Measurements from ENCODE around the gene MOB2.

Gene MOB2

DNA sequence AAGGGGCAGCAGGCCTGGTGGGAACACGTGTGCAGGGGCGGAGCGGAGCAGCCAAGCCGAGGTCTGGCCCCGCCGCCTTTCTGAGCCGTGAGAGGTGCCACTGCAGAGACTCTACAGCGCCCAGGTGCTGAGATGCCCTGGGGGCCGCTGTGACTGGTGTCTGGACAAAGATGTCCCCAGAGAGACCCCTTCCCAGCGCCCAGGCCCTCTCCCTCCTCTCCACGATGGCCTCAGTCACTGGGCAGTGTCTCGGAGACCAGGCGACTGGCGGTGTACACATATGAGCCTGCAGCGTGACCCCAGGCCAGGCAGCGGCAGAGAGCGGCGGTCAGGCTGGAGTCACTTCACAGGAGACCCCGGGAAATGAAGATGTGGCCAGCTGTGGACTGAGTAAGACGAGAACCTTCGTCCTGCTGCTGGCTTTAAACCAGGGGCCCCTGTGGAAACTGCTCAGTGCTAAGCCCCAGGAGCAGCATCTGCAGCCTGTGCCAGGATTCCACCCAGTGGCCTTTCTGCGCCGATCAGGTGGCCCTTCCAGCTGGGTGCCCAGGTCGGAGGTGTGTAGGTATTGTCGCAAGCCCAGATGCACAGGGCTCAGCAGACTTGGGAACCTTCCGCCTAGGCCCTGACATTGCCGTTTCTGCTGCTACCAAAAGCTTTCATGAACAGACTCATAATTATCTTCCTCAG is 34.7 kb downstream of the MOB2 start:
- no peak overlapping the region for H3K4me3 ChIP-seq (ENCODE audit: low read depth, low read length)
- TF ChIP-seq, protein P1, sequence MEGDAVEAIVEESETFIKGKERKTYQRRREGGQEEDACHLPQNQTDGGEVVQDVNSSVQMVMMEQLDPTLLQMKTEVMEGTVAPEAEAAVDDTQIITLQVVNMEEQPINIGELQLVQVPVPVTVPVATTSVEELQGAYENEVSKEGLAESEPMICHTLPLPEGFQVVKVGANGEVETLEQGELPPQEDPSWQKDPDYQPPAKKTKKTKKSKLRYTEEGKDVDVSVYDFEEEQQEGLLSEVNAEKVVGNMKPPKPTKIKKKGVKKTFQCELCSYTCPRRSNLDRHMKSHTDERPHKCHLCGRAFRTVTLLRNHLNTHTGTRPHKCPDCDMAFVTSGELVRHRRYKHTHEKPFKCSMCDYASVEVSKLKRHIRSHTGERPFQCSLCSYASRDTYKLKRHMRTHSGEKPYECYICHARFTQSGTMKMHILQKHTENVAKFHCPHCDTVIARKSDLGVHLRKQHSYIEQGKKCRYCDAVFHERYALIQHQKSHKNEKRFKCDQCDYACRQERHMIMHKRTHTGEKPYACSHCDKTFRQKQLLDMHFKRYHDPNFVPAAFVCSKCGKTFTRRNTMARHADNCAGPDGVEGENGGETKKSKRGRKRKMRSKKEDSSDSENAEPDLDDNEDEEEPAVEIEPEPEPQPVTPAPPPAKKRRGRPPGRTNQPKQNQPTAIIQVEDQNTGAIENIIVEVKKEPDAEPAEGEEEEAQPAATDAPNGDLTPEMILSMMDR (conservative IDR thresholded peaks at IDR 0.05; ENCODE audit: low read depth, low read length) = no peak
- no peak for DNase-seq (ENCODE audit: low read depth)

DNA sequence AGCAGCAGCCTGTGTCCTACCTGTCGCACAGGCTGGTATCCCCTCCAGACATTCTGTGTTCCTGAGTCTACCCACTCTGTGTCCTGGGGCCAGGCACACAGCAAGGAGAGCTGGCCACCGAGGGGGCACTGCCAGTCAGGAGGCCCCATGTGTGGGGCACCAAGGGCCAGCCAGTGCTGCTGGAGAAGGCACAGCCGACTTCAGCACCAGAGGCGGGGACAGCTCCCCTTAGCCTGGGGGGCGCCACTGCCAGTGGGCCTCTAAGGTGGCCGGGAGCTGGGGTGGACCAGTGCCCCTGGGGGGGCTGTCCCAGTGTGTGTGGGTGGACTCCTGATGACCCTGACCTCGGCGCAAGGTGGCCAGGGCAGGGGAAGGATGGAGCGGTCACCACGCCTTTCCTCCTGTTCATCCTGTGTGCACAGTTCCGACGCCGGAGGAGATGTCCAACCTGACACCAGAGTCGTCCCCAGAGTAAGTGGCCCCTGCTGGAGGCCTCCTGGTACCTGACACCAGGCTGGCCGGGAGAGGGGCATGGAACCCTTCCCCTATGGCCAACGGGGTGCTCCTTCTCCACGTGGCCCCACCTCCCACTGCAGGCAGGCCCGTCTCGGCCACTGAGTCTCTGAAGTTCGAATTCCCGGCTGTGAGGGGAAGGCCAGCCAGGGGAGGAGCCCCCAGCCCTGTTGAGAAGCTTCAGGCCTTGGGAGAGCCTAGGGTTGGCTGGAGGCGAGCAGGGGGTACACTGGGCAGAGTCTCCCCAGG is 35.4 kb downstream of the MOB2 start:
- DNase-seq (ENCODE audit: low read depth) = no peak
- TF ChIP-seq, protein P1 (conservative IDR thresholded peaks at IDR 0.05; ENCODE audit: low read depth, low read length) = no peak
- H3K4me3 ChIP-seq (ENCODE audit: low read depth, low read length) = no peak overlapping the region

DNA sequence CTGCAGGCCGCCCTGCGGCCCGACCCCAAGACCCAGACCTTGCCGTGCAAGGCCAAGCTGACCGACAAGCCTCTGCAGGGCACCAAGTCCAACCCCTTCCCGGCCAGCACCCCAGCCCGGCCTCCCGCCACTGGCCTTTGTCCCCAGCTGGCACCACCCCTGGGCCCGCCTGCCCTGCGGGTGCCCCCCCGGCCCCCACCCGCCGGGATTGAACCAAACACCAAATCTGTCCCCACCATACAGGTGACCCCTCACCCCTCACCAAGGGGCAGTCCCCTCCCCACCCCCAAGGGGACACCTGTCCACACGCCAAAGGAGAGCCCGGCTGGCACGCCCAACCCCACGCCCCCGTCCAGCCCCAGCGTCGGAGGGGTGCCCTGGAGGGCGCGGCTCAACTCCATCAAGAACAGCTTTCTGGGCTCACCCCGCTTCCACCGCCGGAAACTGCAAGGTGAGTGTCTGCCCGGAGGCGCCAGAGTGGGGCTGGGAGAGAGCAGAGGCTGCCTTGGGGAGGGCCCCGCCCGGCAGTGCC is 36.2 kb downstream of the MOB2 start:
- TF ChIP-seq, protein P1 (conservative IDR thresholded peaks at IDR 0.05; ENCODE audit: low read depth, low read length) = no peak
- no peak overlapping the region for H3K4me3 ChIP-seq (ENCODE audit: low read depth, low read length)
- no peak for DNase-seq (ENCODE audit: low read depth)

DNA sequence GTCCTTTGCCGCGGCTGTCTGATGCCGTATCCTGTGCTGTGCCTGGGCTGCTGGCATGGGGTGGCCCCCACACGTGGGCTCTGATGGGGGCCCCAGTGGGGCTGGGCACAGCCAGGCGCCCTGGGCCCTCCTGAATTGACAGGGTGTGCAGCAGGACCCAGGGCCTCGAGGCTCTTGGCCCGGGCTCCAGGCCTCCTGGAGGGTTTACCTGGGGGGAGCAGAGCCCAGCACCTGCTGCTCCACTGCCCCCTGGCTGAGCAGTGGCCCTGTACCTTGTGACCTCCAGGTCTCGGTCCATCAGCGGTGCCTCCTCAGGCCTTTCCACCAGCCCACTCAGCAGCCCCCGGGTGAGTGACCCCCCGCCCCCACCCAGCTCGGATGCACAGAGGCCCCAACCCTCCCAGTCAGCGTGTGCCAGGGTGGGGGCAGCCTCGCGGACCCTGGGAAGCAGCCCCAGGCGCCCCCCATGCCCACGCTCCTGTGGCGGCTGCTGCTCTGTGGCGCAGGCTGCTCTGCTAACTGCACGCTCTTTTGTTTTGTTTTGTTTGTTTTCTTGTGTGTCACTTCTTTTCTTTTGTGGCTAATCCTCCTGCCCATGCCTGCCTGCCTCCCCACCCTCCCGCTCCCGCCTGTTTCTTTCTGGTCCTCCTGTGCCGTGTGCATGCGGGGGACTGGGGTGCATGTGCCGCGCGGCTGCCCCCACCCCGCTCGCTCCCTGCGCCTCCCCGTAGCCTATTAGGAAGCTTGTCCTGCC is 36.9 kb downstream of the MOB2 start:
- no peak for DNase-seq (ENCODE audit: low read depth)
- H3K4me3 ChIP-seq (ENCODE audit: low read depth, low read length) = no peak overlapping the region
- TF ChIP-seq, protein P1 (conservative IDR thresholded peaks at IDR 0.05; ENCODE audit: low read depth, low read length) = no peak

DNA sequence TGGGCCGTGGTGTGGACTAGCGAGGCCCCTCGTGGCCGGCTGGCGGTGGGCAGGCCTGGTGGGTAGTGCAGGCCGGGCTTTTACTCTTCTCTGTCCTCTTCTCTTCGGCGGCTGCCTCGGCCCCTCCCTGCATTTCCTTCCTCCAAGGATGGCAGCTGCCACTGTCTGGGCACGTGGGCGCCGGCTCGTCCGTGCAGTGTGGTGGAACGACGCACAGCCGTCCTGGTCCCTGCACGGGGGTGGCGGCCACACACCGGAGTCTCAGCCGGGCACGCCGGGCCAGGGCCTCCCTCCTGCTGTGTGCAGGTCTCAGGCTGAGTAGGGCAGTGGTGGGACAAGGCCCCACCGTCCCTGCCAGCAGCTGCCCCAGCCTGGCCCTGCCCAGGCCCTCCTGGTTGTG is 37.7 kb downstream of the MOB2 start:
- no peak for DNase-seq (ENCODE audit: low read depth)
- TF ChIP-seq, protein P1 (conservative IDR thresholded peaks at IDR 0.05; ENCODE audit: low read depth, low read length) = no peak
- no peak overlapping the region for H3K4me3 ChIP-seq (ENCODE audit: low read depth, low read length)

DNA sequence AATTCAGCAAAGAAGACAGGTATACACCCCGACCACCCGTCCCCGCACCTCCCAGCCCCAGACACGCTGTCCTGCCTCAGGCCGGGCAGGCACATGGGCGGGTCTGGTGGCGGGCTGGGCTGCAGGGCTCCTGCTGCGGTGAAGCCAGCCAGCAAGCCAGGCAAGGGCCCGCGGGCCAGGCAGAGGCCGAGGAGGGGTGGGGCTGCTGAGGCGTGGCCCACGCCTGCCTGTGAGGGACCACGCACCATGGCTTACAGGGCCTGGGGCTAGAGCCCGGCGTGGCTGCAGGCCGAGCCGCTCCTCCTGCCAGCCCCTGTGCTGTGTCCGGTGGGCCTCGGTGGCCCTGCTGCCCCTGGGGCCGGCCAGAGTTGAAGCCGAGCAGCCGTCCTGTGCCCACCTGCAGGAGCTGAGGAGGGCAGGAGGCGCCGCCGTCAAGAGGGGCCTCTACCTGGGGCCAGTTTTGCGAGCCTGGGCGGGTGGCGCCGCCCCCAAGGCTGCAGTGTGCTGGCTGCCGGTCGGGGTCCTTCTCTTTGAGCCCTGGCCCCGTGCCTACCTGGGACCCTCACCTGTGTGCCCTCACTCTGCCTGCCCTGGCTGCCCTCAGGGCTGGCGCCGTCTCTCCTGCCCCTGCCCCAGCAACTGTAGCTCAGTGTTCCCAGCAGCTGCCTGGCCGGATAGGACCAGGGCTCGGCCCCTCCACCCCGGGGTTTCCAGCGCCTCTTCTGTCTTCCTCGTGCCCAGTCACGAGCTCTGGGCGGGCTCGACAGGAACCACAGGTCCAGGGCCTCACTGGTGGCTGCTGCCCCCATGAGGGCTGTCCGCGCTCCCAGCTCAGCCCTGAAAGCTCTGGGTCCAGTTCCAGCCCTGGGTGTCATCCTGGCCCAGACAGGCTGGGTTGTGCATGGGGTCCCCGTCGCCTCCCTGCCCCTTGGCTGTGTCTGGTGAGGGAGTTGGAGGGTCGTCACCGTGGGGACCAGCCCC is 38.4 kb downstream of the MOB2 start:
- no peak overlapping the region for H3K4me3 ChIP-seq (ENCODE audit: low read depth, low read length)
- TF ChIP-seq, protein P1 (conservative IDR thresholded peaks at IDR 0.05; ENCODE audit: low read depth, low read length) = no peak
- no peak for DNase-seq (ENCODE audit: low read depth)
